Testis (tissue), 3 donors: ENCODE measurements around the gene COBL. TPM values are rescaled to one million over a fixed set of nuclear protein-coding genes. Genes with fewer than 3 reads are reported as not detected.

Source experiments
- DNase-seq: peaks from one replicate; pipeline ENCODE4 v3.0.0-alpha.2; 2019
- H3K27ac ChIP-seq, 2 donors: fragments of 200-600 bp; sonication (generic); one replicate each; pipeline ENCODE4 v1.5.1; 2019
- H3K27me3 ChIP-seq: fragments of 200-600 bp; sonication (generic); one replicate; pipeline ENCODE4 v1.5.1; 2019
- H3K36me3 ChIP-seq: fragments of 200-600 bp; sonication (generic); one replicate; pipeline ENCODE4 v1.5.1; 2017; ENCODE audit warnings: low read depth; ENCODE audit errors: missing control alignments
- H3K4me1 ChIP-seq: fragments of 200-600 bp; sonication (generic); one replicate; pipeline ENCODE4 v1.5.1; 2019
- H3K4me3 ChIP-seq, 2 donors: fragments of 200-600 bp; sonication (generic); one replicate each; pipeline ENCODE4 v1.5.1; 2017 to 2019
- H3K9me3 ChIP-seq: fragments of 200-600 bp; sonication (generic); one replicate; pipeline ENCODE4 v1.5.1; 2017
- CTCF ChIP-seq, 3 experiments: fragments of 450-650 bp in 2 of 3; fragments of 200-600 bp in 1 of 3; sonication (generic) in 1 of 3; IDR thresholded peaks; one replicate each; pipeline ENCODE4 v1.5.1; 2016 to 2019; ENCODE audit warnings: antibody characterized with exemption in 3 of 3, mild to moderate bottlenecking in 2 of 3, moderate library complexity in 1 of 3
- POLR2A ChIP-seq: fragments of 450-650 bp; IDR thresholded peaks from one replicate; pipeline ENCODE4 v1.6.1; 2017; ENCODE audit warnings: antibody characterized with exemption, mild to moderate bottlenecking, moderate library complexity
- WGBS, 2 donors: methylation state at CpG; one replicate each; pipeline ENCODE4 v1.1.5; 2018; 5-methylcytosine and 5-hydroxymethylcytosine counted together
- intact Hi-C: fragments of 100-400 bp; cut with DNase I; formaldehyde crosslinking; loops from one replicate; pipeline ENCODE4 v1.15.1; 2023; ENCODE audit warnings: low total_unique reads
- polyA plus RNA-seq: library from polyadenylated mRNA; stranded (reverse); fragments of 350-450 nt; fragmentation: Illumina TruSeq; extraction: RNeasy Lipid Tissue Mini Kit (QIAGEN cat#74804); gene quantifications from one replicate; pipeline ENCODE4 v1.2.3, GENCODE V29; 2014; ENCODE audit warnings: low read depth, low replicate concordance; ENCODE audit not compliant: insufficient read depth
- total RNA-seq, 2 donors: library from RNA; depleted of rRNA; stranded (reverse); fragments of >200 nt; gene quantifications; one replicate each; pipeline ENCODE4 v1.2.3, GENCODE V29; 2016

The COBL gene
- total and polyA plus RNA-seq, 3 donors from 2014 or later = 9.2 to 14.8 (median 12.3) TPM

GRCh38 chr7:51269321-51269720 is 47.3 kb downstream of the COBL start:
- TF ChIP-seq POLR2A (no peak), CTCF (IDR thresholded peaks at IDR 0.05) (no peak)
- intact Hi-C loops = no loop called here
- no peak for DNase-seq

GRCh38 chr7:51268859-51269258 is 47.8 kb downstream of the COBL start:
- Histone ChIP-seq H3K9me3 (no peaks in the 10 kb centered on the region), H3K4me3 (no peak overlapping the region), H3K4me1 (no peaks in the 10 kb centered on the region), H3K27ac (no peak overlapping the region), H3K36me3 (no peaks in the 10 kb centered on the region), H3K27me3 (no peaks in the 10 kb centered on the region)
- 85 to 92% methylated on average over 7 of the region's 7 CpGs for WGBS, 2 donors
- intact Hi-C loops = no loop called here
- DNase-seq = no peak
- no peak for TF ChIP-seq CTCF (IDR thresholded peaks at IDR 0.05)
- no peak for TF ChIP-seq POLR2A

More at GRCh38 chr7:51269321-51269720, 47.3 kb downstream of the COBL start:
- Histone ChIP-seq H3K9me3 (no peaks in the 10 kb centered on the region), H3K4me1 (no peaks in the 10 kb centered on the region), H3K27ac (no peak overlapping the region), H3K4me3 (no peak overlapping the region), H3K27me3 (no peaks in the 10 kb centered on the region), H3K36me3 (no peaks in the 10 kb centered on the region)
- WGBS, 2 donors = 83 to 88% methylated on average over 5 to 10 of the region's 10 CpGs

- 94 to 97% methylated on average over 2 of the region's 2 CpGs for WGBS, 2 donors
- DNase-seq = no peak
- TF ChIP-seq POLR2A = no peak
- no peak for TF ChIP-seq CTCF (IDR thresholded peaks at IDR 0.05)
- H3K4me1 ChIP-seq = no peaks in the 10 kb centered on the region
- no peak overlapping the region for H3K4me3 ChIP-seq
- no peak overlapping the region for H3K27ac ChIP-seq
- no peaks in the 10 kb centered on the region for H3K27me3 ChIP-seq
- H3K36me3 ChIP-seq = no peaks in the 10 kb centered on the region
- no peaks in the 10 kb centered on the region for H3K9me3 ChIP-seq
- intact Hi-C loops = no loop called here
These were observed 49.4 kb downstream of the COBL start for GRCh38 chr7:51267169-51267568.

- no peaks in the 10 kb centered on the region for H3K27me3 ChIP-seq
- no peaks in the 10 kb centered on the region for H3K4me1 ChIP-seq
- no peak overlapping the region for H3K27ac ChIP-seq
- H3K4me3 ChIP-seq = no peak overlapping the region
- no peak for TF ChIP-seq CTCF (IDR thresholded peaks at IDR 0.05)
- no peak for TF ChIP-seq POLR2A
- H3K36me3 ChIP-seq = no peaks in the 10 kb centered on the region
- DNase-seq = no peak
- no peaks in the 10 kb centered on the region for H3K9me3 ChIP-seq
- 92 to 95% methylated on average over 10 to 12 of the region's 12 CpGs for WGBS, 2 donors
- intact Hi-C loops = no loop called here
These were observed 51.3 kb downstream of the COBL start for GRCh38 chr7:51265066-51265907.
